Neutrophil (primary cell): ENCODE measurements around the gene SPRYD3.

Experiments
- H3K27ac ChIP-seq: fragments of 200-600 bp; sonication (generic); 2 replicates; pipeline ENCODE4 v1.5.1; 2016; ENCODE audit warnings: mild to moderate bottlenecking, moderate library complexity
- H3K27me3 ChIP-seq: fragments of 200-600 bp; sonication (generic); 2 replicates; pipeline ENCODE4 v1.6.0; 2016; ENCODE audit warnings: mild to moderate bottlenecking
- H3K36me3 ChIP-seq: fragments of 200-600 bp; sonication (generic); 2 replicates; pipeline ENCODE4 v1.5.1; 2017
- H3K4me1 ChIP-seq, 2 experiments: fragments of 200-600 bp in 1 of 2; sonication (generic) in 1 of 2; 1 replicate in 1 of 2; 2 replicates in 1 of 2; pipeline versions ENCODE4 v1.5.1 to v1.6.1; 2013 to 2016; ENCODE audit warnings: low read depth in 1 of 2, low read length in 1 of 2, mild to moderate bottlenecking in 1 of 2, moderate library complexity in 1 of 2; ENCODE audit not compliant: control insufficient read depth in 1 of 2, insufficient read depth in 1 of 2
- H3K4me3 ChIP-seq, 2 experiments: fragments of 200-600 bp in 1 of 2; sonication (generic) in 1 of 2; 1 replicate in 1 of 2; 2 replicates in 1 of 2; pipeline ENCODE4 v1.5.1; 2013 to 2016; ENCODE audit warnings: low read depth in 1 of 2, low read length in 1 of 2, mild to moderate bottlenecking in 1 of 2, moderate library complexity in 1 of 2
- H3K9me3 ChIP-seq: fragments of 200-600 bp; sonication (generic); 2 replicates; pipeline ENCODE4 v1.5.1; 2016
- TF ChIP-seq, protein P1 (sequence below): fragments of 200-600 bp; sonication (generic); IDR thresholded peaks from 2 replicates; pipeline ENCODE4 v1.5.1; 2016; ENCODE audit warnings: antibody characterized with exemption

The SPRYD3 gene

DNA sequence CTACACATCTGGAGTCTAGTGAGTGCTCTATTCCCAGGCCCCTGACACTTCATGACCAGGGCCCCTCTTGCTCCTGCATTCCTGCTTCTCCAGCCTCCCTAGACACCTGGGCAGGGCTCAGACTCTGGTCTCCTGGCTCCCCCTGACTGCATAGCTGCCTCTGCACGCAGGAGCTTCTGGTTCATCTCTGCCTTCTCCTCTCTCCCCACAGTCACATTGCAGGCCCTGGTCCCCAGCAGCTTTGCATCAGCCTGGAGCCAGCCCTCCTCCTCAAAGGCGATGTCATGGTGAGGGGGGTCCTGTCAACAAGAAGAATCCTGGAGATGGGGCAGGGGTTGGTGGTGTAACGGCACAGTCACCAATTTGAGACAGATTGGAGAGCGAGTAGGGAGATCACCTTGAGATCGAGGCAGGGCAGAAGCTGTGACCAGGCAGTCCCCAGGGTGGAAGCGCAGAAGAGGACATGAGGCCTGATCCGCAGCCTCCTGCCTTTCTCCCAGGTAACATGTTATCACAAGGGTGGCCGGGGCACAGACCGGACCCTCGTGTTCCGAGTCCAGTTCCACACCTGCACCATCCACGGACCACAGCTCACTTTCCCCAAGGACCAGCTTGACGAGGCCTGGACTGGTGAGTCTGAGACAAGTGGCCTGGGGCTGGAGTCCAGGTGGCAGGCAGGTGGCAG lies 21.2 kb downstream of the SPRYD3 start:
- no peak overlapping the region for H3K4me3 ChIP-seq
- H3K36me3 ChIP-seq = peaks cover 1% of the 10 kb centered on the region
- TF ChIP-seq, protein P1, sequence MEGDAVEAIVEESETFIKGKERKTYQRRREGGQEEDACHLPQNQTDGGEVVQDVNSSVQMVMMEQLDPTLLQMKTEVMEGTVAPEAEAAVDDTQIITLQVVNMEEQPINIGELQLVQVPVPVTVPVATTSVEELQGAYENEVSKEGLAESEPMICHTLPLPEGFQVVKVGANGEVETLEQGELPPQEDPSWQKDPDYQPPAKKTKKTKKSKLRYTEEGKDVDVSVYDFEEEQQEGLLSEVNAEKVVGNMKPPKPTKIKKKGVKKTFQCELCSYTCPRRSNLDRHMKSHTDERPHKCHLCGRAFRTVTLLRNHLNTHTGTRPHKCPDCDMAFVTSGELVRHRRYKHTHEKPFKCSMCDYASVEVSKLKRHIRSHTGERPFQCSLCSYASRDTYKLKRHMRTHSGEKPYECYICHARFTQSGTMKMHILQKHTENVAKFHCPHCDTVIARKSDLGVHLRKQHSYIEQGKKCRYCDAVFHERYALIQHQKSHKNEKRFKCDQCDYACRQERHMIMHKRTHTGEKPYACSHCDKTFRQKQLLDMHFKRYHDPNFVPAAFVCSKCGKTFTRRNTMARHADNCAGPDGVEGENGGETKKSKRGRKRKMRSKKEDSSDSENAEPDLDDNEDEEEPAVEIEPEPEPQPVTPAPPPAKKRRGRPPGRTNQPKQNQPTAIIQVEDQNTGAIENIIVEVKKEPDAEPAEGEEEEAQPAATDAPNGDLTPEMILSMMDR = no peak
- peaks cover 9% of the 10 kb centered on the region for H3K27me3 ChIP-seq
- no peaks in the 10 kb centered on the region for H3K9me3 ChIP-seq
- no peak overlapping the region for H3K27ac ChIP-seq
- peaks cover 11 to 12% of the 10 kb centered on the region in 2 experiments for H3K4me1 ChIP-seq

DNA sequence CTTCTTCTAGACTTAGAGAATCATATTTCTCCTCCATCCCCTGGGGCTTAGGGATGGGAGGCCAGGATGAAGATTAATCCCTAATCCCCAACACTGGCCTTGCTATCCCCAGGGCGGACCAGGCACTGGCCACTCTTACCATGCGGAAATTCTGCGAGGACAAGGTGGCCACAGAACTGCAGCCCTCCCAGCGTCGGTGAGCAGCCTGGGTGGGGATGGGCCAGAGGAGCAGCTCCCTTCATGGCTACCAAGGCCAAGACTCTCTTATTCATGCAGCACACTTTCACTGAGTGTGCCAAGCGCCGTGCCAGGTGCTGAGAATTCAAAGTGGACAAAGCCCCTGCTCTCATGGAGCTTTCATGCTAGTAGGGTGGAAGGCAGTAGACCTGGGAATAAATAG lies 22.3 kb downstream of the SPRYD3 start:
- TF ChIP-seq, protein P1 = no peak
- no peaks in the 10 kb centered on the region for H3K36me3 ChIP-seq
- peaks cover 9% of the 10 kb centered on the region for H3K27me3 ChIP-seq
- no peak overlapping the region for H3K27ac ChIP-seq
- peaks cover 11 to 12% of the 10 kb centered on the region in 2 experiments for H3K4me1 ChIP-seq
- H3K9me3 ChIP-seq = no peaks in the 10 kb centered on the region
- H3K4me3 ChIP-seq = no peak overlapping the region

DNA sequence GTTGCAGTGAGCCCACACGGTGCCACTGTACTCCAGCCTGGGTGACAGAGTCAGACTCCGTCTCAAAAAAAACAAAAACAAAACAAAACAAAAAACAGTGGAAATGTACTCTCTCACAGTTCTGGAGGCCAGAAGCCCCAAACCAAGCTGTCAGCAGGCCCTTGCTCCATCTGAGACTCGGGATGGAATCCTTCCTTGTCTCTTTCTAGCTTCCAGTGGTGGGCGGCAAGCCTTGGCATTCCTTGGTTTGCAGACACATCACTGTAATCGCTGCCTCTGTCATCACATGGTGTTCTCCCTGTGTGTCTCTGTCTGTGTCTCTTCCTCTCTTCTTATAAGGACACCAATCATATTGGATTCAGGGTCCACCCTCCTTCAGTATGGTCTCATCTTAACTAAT lies 22.9 kb downstream of the SPRYD3 start:
- Histone ChIP-seq H3K36me3 (no peaks in the 10 kb centered on the region), H3K27ac (no peak overlapping the region), H3K9me3 (no peaks in the 10 kb centered on the region), H3K27me3 (peaks cover 9% of the 10 kb centered on the region), H3K4me1 (peaks cover 11 to 12% of the 10 kb centered on the region in 2 experiments), H3K4me3 (no peak overlapping the region)
- TF ChIP-seq, protein P1 = no peak

DNA sequence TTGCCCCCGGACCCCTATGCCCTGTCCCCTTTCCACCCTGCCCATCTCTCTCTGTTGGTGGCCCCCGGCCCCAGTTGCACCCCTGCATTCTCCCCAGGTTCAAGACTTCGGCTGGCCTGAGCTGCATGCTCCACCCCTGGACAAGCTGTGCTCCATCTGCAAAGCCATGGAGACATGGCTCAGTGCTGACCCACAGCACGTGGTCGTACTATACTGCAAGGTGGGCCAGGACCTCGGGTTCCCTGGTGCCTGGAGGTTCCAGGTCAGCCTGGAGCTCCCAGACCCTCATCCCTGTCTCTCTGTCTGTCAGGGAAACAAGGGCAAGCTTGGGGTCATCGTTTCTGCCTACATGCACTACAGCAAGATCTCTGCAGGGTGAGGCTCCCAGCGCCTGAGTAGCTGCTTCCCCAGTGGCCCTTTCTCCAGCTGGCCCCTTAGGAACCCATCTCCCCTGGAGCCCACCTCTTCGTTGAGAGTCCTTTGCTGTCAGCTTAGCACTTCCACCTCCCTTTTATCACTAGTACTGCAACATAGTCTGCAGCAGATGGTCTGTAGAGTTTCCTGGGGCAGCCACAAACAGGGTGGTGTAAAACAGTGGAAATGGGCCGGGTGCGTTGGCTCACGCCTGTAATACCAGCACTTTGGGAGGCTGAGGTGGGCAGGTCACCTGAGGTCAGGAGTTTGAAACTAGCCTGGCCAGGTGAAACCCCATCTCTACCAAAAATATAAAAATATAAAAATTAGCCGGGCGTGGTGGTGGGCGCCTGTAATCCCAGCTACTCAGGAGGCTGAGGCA lies 23.5 kb downstream of the SPRYD3 start:
- Histone ChIP-seq H3K9me3 (no peaks in the 10 kb centered on the region), H3K4me1 (peaks cover 11 to 12% of the 10 kb centered on the region in 2 experiments), H3K36me3 (no peaks in the 10 kb centered on the region), H3K27ac (no peak overlapping the region), H3K27me3 (peaks cover 9% of the 10 kb centered on the region), H3K4me3 (no peak overlapping the region)
- TF ChIP-seq, protein P1 = no peak

DNA sequence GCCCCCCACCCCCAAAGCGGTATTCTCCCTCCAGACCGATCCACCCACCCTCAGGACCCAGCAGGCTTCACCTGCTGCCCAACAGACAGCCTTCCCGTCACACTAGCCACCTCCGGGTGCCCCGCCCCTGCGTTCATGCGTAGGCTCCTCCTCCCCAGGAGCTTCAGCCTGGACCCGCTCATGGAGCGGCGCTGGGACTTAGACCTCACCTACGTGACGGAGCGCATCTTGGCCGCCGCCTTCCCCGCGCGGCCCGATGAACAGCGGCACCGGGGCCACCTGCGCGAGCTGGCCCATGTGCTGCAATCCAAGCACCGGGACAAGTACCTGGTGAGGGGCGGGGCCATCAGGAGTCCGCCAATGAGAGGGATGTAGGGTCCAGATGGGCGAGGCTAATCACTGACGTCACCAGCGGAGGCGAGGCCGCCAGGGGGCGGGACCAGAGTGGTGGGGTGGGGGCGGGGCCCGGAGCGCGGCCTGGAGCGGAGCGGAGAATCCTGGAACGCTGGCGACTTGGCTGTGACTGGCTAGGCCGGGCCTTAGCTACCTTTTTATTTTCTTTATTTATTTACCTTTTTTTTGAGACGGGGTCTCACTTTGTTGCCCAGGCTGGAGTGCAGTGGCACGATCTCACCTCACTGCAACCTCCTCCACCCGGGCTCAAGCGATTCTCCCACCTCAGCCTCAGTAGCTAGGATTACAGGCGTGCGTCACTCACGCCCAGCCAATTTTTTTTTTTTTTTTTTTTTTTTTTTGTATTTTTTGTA lies 24.9 kb downstream of the SPRYD3 start:
- peak overlapping the region; percentile 33 for H3K27ac ChIP-seq
- no peaks in the 10 kb centered on the region for H3K36me3 ChIP-seq
- H3K27me3 ChIP-seq = peaks cover 9% of the 10 kb centered on the region
- H3K9me3 ChIP-seq = no peaks in the 10 kb centered on the region
- peaks cover 11 to 12% of the 10 kb centered on the region in 2 experiments for H3K4me1 ChIP-seq
- TF ChIP-seq, protein P1 = peak; percentile 48
- peak overlapping the region; percentile 83 to 89 for H3K4me3 ChIP-seq
